Lower leg skin (tissue), 3 donors: ENCODE data around the gene PRCP.

Experiments used
- CTCF ChIP-seq, 3 donors: fragments of 450-650 bp; IDR thresholded peaks; one replicate each; pipeline ENCODE4 v1.5.1; 2016; ENCODE audit warnings: antibody characterized with exemption in 3 of 3, mild to moderate bottlenecking in 3 of 3, moderate library complexity in 2 of 3
- POLR2A ChIP-seq, 2 donors: fragments of 450-650 bp; IDR thresholded peaks; one replicate each; pipeline ENCODE4 v1.6.1; 2016 to 2017; ENCODE audit warnings: antibody characterized with exemption in 2 of 2, mild to moderate bottlenecking in 1 of 2, moderate library complexity in 1 of 2

DNA sequence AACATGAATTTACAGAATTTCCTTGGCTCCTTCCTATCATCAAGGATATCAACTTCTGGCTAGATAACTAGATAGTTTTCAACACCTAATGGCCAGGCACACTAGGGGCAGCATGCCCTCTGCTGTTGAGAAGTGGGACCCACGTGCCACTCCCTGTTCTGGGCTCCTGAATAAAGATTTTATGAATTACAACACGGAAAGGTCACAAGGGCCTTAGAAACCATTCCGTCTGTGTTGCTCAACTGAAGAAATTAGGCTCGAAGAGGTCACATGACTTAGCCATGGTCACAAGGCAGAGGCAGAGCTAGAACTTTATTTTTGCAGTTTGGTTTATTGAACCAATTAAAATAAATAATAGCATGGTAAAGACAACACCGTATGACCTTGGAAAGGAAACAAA, 36.0 kb downstream of the PRCP start:
- no peak for TF ChIP-seq CTCF (IDR thresholded peaks at IDR 0.05)
- no peak for TF ChIP-seq POLR2A (IDR thresholded peaks at IDR 0.05)
